ENCODE data around the gene ZMYM2. TPM values are rescaled to one million over a fixed set of nuclear protein-coding genes. Genes with fewer than 3 reads are reported as not detected.

Gene ZMYM2
- total and polyA plus RNA-seq, 2 donors (not counting 1 experiment from before 2014, with no cell fraction given), result 37.3 to 63.4 TPM

DNA sequence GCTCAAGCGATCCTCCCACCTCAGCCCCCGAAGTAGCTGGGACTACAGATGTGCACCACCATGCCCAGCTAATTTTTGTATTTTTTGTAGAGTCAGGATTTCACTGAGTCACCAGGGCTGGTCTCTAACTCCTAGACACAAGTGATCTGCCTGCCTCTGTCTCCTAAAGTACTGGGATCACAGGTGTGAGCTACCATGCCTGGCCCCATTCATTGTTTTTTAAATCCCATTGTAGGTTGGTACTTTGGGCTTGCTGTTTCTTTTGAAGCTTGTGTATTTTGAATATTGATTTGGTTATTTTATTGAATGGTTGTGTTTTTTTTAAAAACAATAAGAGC lies 26.7 kb downstream of the ZMYM2 start:
- no peak overlapping the region for H3K27ac ChIP-seq (ENCODE audit: insufficient read depth, low read length)
- no peaks in the 10 kb centered on the region for H3K27me3 ChIP-seq (ENCODE audit: control insufficient read depth, insufficient read depth, low read length)
- no peak overlapping the region for H3K4me2 ChIP-seq (ENCODE audit: extremely low read depth, insufficient read depth, low read length)
- TF ChIP-seq, protein P1, sequence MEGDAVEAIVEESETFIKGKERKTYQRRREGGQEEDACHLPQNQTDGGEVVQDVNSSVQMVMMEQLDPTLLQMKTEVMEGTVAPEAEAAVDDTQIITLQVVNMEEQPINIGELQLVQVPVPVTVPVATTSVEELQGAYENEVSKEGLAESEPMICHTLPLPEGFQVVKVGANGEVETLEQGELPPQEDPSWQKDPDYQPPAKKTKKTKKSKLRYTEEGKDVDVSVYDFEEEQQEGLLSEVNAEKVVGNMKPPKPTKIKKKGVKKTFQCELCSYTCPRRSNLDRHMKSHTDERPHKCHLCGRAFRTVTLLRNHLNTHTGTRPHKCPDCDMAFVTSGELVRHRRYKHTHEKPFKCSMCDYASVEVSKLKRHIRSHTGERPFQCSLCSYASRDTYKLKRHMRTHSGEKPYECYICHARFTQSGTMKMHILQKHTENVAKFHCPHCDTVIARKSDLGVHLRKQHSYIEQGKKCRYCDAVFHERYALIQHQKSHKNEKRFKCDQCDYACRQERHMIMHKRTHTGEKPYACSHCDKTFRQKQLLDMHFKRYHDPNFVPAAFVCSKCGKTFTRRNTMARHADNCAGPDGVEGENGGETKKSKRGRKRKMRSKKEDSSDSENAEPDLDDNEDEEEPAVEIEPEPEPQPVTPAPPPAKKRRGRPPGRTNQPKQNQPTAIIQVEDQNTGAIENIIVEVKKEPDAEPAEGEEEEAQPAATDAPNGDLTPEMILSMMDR (conservative IDR thresholded peaks at IDR 0.05 in 1 of 2, IDR thresholded peaks at IDR 0.05 in 1 of 2; ENCODE audit: low read depth in 1 of 2, low read length in 2 of 2), result no peak
- no peak overlapping the region for H3K9ac ChIP-seq (ENCODE audit: insufficient read depth, low read length)
- DNase-seq (ENCODE audit: low read depth in 2 of 2), result no peak
- H3K9me3 ChIP-seq (ENCODE audit: control insufficient read depth, insufficient read depth, low read depth, low read length), result no peaks in the 10 kb centered on the region
- H3K36me3 ChIP-seq (ENCODE audit: control insufficient read depth, insufficient read depth, low read length), result no peaks in the 10 kb centered on the region
- H3K79me2 ChIP-seq (ENCODE audit: control insufficient read depth, insufficient read depth, low read length), result peaks cover 26% of the 10 kb centered on the region
- H3K4me3 ChIP-seq (replicated peaks in 1 of 4; ENCODE audit: control extremely low read depth in 1 of 4, insufficient read depth in 1 of 4, low read depth in 3 of 4, low read length in 4 of 4), result no peak overlapping the region
- H4K20me1 ChIP-seq (ENCODE audit: control insufficient read depth, extremely low read depth, insufficient read depth, low read length), result no peaks in the 10 kb centered on the region
- H2AFZ ChIP-seq (ENCODE audit: low read length), result no peak overlapping the region
- H3K4me1 ChIP-seq (ENCODE audit: control insufficient read depth, extremely low read depth, insufficient read depth, low read length), result no peaks in the 10 kb centered on the region

DNA sequence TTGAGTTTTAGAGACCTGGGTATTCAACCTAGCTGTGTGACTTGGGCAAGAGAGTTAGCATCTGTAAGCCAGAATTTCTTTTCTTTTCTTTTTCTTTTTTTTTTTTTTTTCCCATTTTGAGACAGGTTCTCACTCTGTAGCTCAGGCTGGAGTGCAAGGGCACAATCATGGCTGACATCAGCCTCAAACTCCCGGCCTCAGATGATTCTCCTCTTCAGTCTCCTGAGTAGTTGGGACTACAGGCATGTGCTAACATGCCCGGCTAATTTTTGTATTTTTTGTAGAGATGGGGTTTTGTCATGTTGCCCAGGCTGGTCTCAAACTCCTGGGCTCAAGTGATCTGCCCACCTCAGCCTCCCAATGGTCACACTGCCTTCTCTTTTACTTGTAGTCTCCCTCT lies 33.0 kb downstream of the ZMYM2 start:
- Histone ChIP-seq H3K36me3 (ENCODE audit: control insufficient read depth, insufficient read depth, low read length) (peaks cover 2% of the 10 kb centered on the region), H3K9me3 (ENCODE audit: control insufficient read depth, insufficient read depth, low read depth, low read length) (no peaks in the 10 kb centered on the region), H3K4me1 (ENCODE audit: control insufficient read depth, extremely low read depth, insufficient read depth, low read length) (no peaks in the 10 kb centered on the region), H3K9ac (ENCODE audit: insufficient read depth, low read length) (no peak overlapping the region), H3K27me3 (ENCODE audit: control insufficient read depth, insufficient read depth, low read length) (no peaks in the 10 kb centered on the region), H2AFZ (ENCODE audit: low read length) (no peak overlapping the region), H3K27ac (ENCODE audit: insufficient read depth, low read length) (no peak overlapping the region), H3K4me3 (replicated peaks in 1 of 4; ENCODE audit: control extremely low read depth in 1 of 4, insufficient read depth in 1 of 4, low read depth in 3 of 4, low read length in 4 of 4) (no peak overlapping the region), H3K79me2 (ENCODE audit: control insufficient read depth, insufficient read depth, low read length) (peaks cover 12% of the 10 kb centered on the region), H4K20me1 (ENCODE audit: control insufficient read depth, extremely low read depth, insufficient read depth, low read length) (no peaks in the 10 kb centered on the region), H3K4me2 (ENCODE audit: extremely low read depth, insufficient read depth, low read length) (no peak overlapping the region)
- no peak for DNase-seq (ENCODE audit: low read depth in 2 of 2)
- TF ChIP-seq, protein P1 (conservative IDR thresholded peaks at IDR 0.05 in 1 of 2, IDR thresholded peaks at IDR 0.05 in 1 of 2; ENCODE audit: low read depth in 1 of 2, low read length in 2 of 2), result no peak
- TF ChIP-seq EZH2 (IDR thresholded peaks at IDR 0.05; ENCODE audit: low read length, missing control alignments), result no peak

DNA sequence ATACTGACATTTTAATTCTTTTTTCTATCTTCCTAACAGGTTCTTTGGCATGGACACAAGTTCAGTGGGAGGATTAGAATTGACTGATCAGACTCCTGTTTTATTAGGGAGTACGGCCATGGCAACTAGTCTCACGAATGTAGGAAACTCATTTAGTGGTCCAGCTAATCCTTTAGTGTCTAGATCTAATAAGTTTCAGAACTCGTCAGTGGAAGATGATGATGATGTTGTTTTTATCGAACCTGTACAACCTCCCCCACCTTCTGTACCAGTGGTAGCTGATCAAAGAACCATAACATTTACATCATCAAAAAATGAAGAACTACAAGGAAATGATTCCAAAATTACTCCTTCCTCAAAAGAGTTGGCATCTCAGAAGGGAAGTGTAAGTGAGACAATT lies 34.5 kb downstream of the ZMYM2 start:
- Histone ChIP-seq H3K27me3 (ENCODE audit: control insufficient read depth, insufficient read depth, low read length) (no peaks in the 10 kb centered on the region), H3K27ac (ENCODE audit: insufficient read depth, low read length) (no peak overlapping the region), H3K4me3 (replicated peaks in 1 of 4; ENCODE audit: control extremely low read depth in 1 of 4, insufficient read depth in 1 of 4, low read depth in 3 of 4, low read length in 4 of 4) (no peak overlapping the region), H3K4me1 (ENCODE audit: control insufficient read depth, extremely low read depth, insufficient read depth, low read length) (no peaks in the 10 kb centered on the region), H3K4me2 (ENCODE audit: extremely low read depth, insufficient read depth, low read length) (no peak overlapping the region), H3K9ac (ENCODE audit: insufficient read depth, low read length) (no peak overlapping the region), H3K36me3 (ENCODE audit: control insufficient read depth, insufficient read depth, low read length) (peaks cover 2% of the 10 kb centered on the region), H3K79me2 (ENCODE audit: control insufficient read depth, insufficient read depth, low read length) (peaks cover 15% of the 10 kb centered on the region), H4K20me1 (ENCODE audit: control insufficient read depth, extremely low read depth, insufficient read depth, low read length) (no peaks in the 10 kb centered on the region), H3K9me3 (ENCODE audit: control insufficient read depth, insufficient read depth, low read depth, low read length) (no peaks in the 10 kb centered on the region), H2AFZ (ENCODE audit: low read length) (no peak overlapping the region)
- TF ChIP-seq, protein P1 (conservative IDR thresholded peaks at IDR 0.05 in 1 of 2, IDR thresholded peaks at IDR 0.05 in 1 of 2; ENCODE audit: low read depth in 1 of 2, low read length in 2 of 2), result no peak
- no peak for TF ChIP-seq EZH2 (IDR thresholded peaks at IDR 0.05; ENCODE audit: low read length, missing control alignments)
- DNase-seq (ENCODE audit: low read depth in 2 of 2), result no peak

All from fibroblast of lung (primary cell).